HUES6 (cell line): Measurements from ENCODE around the gene SAMHD1.

Experiments used
- H3K27ac ChIP-seq: 2 replicates; pipeline ENCODE4 v1.7.0; 2013; ENCODE audit warnings: low read depth, mild to moderate bottlenecking, low read length, inconsistent platforms
- H3K27me3 ChIP-seq: 2 replicates; pipeline ENCODE4 v1.6.1; 2013; ENCODE audit warnings: low read length; ENCODE audit not compliant: control insufficient read depth, insufficient read depth
- H3K36me3 ChIP-seq: 2 replicates; pipeline ENCODE4 v1.6.1; 2013; ENCODE audit warnings: low read length; ENCODE audit not compliant: control insufficient read depth, insufficient read depth
- H3K4me1 ChIP-seq: 2 replicates; pipeline ENCODE4 v1.6.1; 2013; ENCODE audit warnings: low read length; ENCODE audit not compliant: control insufficient read depth, insufficient read depth
- H3K4me3 ChIP-seq: 2 replicates; pipeline ENCODE4 v1.5.1; 2013; ENCODE audit warnings: low read depth, low read length
- H3K9ac ChIP-seq: one replicate; pipeline ENCODE4 v1.6.1; 2013; ENCODE audit warnings: mild to moderate bottlenecking, low read length
- H3K9me3 ChIP-seq: 2 replicates; pipeline ENCODE4 v1.6.1; 2013; ENCODE audit warnings: low read depth, low read length; ENCODE audit not compliant: control insufficient read depth, insufficient read depth

The SAMHD1 gene

GRCh38 chr20:36929290-36929689, 22.2 kb downstream of the SAMHD1 start:
- Histone ChIP-seq H3K9ac (no peak overlapping the region), H3K36me3 (peaks cover 30% of the 10 kb centered on the region; the same call in 1 of the 2 replicates), H3K9me3 (no peaks in the 10 kb centered on the region), H3K27me3 (no peaks in the 10 kb centered on the region), H3K4me1 (peaks cover 2% of the 10 kb centered on the region; the same call in 1 of the 2 replicates), H3K27ac (no peak overlapping the region), H3K4me3 (no peak overlapping the region)

- H3K9ac ChIP-seq, result no peak overlapping the region
- H3K4me1 ChIP-seq, result peaks cover 7% of the 10 kb centered on the region; the same call in 1 of the 2 replicates
- no peak overlapping the region for H3K27ac ChIP-seq
- H3K36me3 ChIP-seq, result peaks cover 25% of the 10 kb centered on the region; the same call in 1 of the 2 replicates
- no peak overlapping the region for H3K4me3 ChIP-seq
- no peaks in the 10 kb centered on the region for H3K27me3 ChIP-seq
- H3K9me3 ChIP-seq, result no peaks in the 10 kb centered on the region
Observed at GRCh38 chr20:36927704-36928103, 23.8 kb downstream of the SAMHD1 start.

- Histone ChIP-seq H3K4me3 (no peak overlapping the region), H3K27ac (no peak overlapping the region), H3K9me3 (no peaks in the 10 kb centered on the region), H3K9ac (no peak overlapping the region), H3K36me3 (peaks cover 24% of the 10 kb centered on the region; the same call in 1 of the 2 replicates), H3K27me3 (no peaks in the 10 kb centered on the region), H3K4me1 (peaks cover 7% of the 10 kb centered on the region; the same call in 1 of the 2 replicates)
Observed at GRCh38 chr20:36926653-36927200, 24.8 kb downstream of the SAMHD1 start.

GRCh38 chr20:36925234-36925633, 26.3 kb downstream of the SAMHD1 start:
- no peaks in the 10 kb centered on the region for H3K9me3 ChIP-seq
- H3K27me3 ChIP-seq, result no peaks in the 10 kb centered on the region
- H3K9ac ChIP-seq, result no peak overlapping the region
- H3K27ac ChIP-seq, result no peak overlapping the region
- no peak overlapping the region for H3K4me3 ChIP-seq
- H3K36me3 ChIP-seq, result peaks cover 16% of the 10 kb centered on the region; the same call in 1 of the 2 replicates
- H3K4me1 ChIP-seq, result peaks cover 7% of the 10 kb centered on the region; the same call in 1 of the 2 replicates

- peaks cover 16% of the 10 kb centered on the region; the same call in 1 of the 2 replicates for H3K36me3 ChIP-seq
- H3K27ac ChIP-seq, result peak overlapping the region; percentile 42
Observed at GRCh38 chr20:36924167-36925045, 27.1 kb downstream of the SAMHD1 start.

DNA sequence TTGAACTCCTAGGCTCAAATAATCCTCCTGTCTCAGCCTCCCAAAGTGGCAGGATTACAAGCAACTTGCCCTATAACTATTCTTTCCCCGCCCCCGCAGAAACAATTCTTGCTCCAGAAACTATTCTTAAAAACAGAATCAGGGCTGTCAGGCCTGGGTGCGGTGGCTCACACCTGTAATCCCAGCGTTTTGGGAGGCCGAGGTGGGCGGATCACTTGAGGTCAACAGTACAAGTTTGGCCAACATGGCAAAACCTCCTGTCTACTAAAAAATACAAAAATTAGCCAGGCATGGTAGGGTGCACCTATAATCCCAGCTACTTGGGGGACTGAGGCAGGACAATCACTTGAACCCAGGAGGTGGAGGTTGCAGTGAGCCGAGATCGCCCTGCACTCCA, 31.2 kb downstream of the SAMHD1 start:
- H3K4me1 ChIP-seq, result peaks cover 7% of the 10 kb centered on the region; the same call in 1 of the 2 replicates
- peaks cover 4% of the 10 kb centered on the region; the same call in 1 of the 2 replicates for H3K36me3 ChIP-seq
- H3K27ac ChIP-seq, result no peak overlapping the region
- H3K4me3 ChIP-seq, result no peak overlapping the region
- H3K9ac ChIP-seq, result no peak overlapping the region
- no peaks in the 10 kb centered on the region for H3K9me3 ChIP-seq
- no peaks in the 10 kb centered on the region for H3K27me3 ChIP-seq

More at GRCh38 chr20:36924167-36925045, 27.1 kb downstream of the SAMHD1 start:
- H3K4me3 ChIP-seq, result no peak overlapping the region
- no peaks in the 10 kb centered on the region for H3K27me3 ChIP-seq
- peaks cover 7% of the 10 kb centered on the region; the same call in 1 of the 2 replicates for H3K4me1 ChIP-seq
- H3K9me3 ChIP-seq, result no peaks in the 10 kb centered on the region
- H3K9ac ChIP-seq, result no peak overlapping the region

GRCh38 chr20:36919715-36920333, 31.7 kb downstream of the SAMHD1 start:
- H3K9ac ChIP-seq, result no peak overlapping the region
- H3K4me1 ChIP-seq, result peaks cover 7% of the 10 kb centered on the region; the same call in 1 of the 2 replicates
- H3K27ac ChIP-seq, result no peak overlapping the region
- H3K9me3 ChIP-seq, result no peaks in the 10 kb centered on the region
- H3K4me3 ChIP-seq, result no peak overlapping the region
- H3K27me3 ChIP-seq, result no peaks in the 10 kb centered on the region
- peaks cover 9% of the 10 kb centered on the region; the same call in 1 of the 2 replicates for H3K36me3 ChIP-seq

GRCh38 chr20:36917943-36918342, 33.6 kb downstream of the SAMHD1 start:
- Histone ChIP-seq H3K9ac (no peak overlapping the region), H3K9me3 (no peaks in the 10 kb centered on the region), H3K27me3 (no peaks in the 10 kb centered on the region), H3K36me3 (peaks cover 10% of the 10 kb centered on the region; the same call in 1 of the 2 replicates), H3K4me1 (no peaks in the 10 kb centered on the region), H3K27ac (no peak overlapping the region), H3K4me3 (no peak overlapping the region)

DNA sequence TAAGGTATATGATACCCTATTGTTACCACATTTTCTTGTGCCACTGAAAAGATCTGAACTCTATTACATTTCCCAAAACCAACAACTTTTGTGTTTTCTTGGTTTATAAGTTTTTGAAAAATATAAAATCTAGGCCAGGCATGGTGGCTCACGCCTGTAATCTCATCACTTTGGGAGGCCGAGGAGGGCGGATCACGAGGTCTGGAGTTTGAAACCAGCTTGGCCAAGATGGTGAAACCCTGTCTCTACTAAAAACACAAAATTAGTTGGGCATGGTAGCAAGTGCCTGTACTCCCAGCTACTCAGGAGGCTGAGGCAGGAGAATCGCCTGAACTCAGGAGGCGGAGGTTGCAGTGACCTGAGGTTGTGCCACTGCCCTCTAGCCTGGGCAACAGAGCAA, 34.3 kb downstream of the SAMHD1 start:
- no peaks in the 10 kb centered on the region for H3K9me3 ChIP-seq
- H3K36me3 ChIP-seq, result peaks cover 10% of the 10 kb centered on the region; the same call in 1 of the 2 replicates
- no peaks in the 10 kb centered on the region for H3K27me3 ChIP-seq
- peaks cover 2% of the 10 kb centered on the region; the same call in 1 of the 2 replicates for H3K4me1 ChIP-seq
- no peak overlapping the region for H3K9ac ChIP-seq
- H3K27ac ChIP-seq, result no peak overlapping the region
- H3K4me3 ChIP-seq, result no peak overlapping the region

DNA sequence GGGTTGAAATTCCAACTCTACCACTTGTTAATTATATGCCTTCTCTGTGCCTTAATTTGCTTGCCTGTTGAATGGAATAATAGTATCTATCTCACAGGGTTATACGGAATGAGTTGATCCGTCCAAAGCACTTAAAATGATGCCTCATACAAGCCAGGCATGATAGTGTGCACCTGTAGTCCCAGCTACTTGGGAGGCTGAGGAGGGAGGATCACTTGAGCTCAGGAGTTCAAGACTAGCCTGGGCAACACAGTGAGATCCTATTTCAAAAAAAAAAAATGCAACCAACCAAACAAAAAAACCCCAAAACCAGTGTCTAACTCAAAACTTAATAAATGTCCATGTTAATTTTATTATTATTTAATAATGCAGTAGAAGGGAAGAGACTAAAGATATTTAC, 35.3 kb downstream of the SAMHD1 start:
- H3K36me3 ChIP-seq, result peaks cover 10% of the 10 kb centered on the region; the same call in 1 of the 2 replicates

More for the DNA sequence above, 35.3 kb downstream of the SAMHD1 start:
- Histone ChIP-seq H3K9me3 (no peaks in the 10 kb centered on the region), H3K9ac (no peak overlapping the region), H3K27ac (no peak overlapping the region), H3K4me1 (peaks cover 13% of the 10 kb centered on the region; the same call in 1 of the 2 replicates), H3K4me3 (no peak overlapping the region), H3K27me3 (no peaks in the 10 kb centered on the region)
